Hepatocyte (in vitro differentiated cells): ENCODE results near the gene MAST2.

Experiments
- CTCF ChIP-seq: fragments of 200-600 bp; sonication (generic); IDR thresholded peaks from 2 replicates; pipeline ENCODE4 v1.5.1; 2016; ENCODE audit warnings: antibody characterized with exemption, mild to moderate bottlenecking; ENCODE audit not compliant: poor library complexity
- EZH2 ChIP-seq: fragments of 200-600 bp; sonication (generic); IDR thresholded peaks from 2 replicates; pipeline ENCODE4 v1.6.1; 2016; ENCODE audit warnings: antibody characterized with exemption, mild to moderate bottlenecking, borderline replicate concordance
- EZH2phosphoT487 ChIP-seq: fragments of 200-600 bp; sonication (generic); IDR thresholded peaks from one replicate; pipeline ENCODE4 v1.6.1; 2018; ENCODE audit warnings: antibody characterized with exemption, mild to moderate bottlenecking, low read depth, moderate library complexity; ENCODE audit not compliant: unreplicated experiment, severe bottlenecking

GRCh38 chr1:45982359-45982758 is 178.9 kb downstream of the MAST2 start:
- no peak for TF ChIP-seq CTCF
- no peak for TF ChIP-seq EZH2
- no peak for TF ChIP-seq EZH2phosphoT487
